ENCODE data around the gene ZCCHC8.

DNA sequence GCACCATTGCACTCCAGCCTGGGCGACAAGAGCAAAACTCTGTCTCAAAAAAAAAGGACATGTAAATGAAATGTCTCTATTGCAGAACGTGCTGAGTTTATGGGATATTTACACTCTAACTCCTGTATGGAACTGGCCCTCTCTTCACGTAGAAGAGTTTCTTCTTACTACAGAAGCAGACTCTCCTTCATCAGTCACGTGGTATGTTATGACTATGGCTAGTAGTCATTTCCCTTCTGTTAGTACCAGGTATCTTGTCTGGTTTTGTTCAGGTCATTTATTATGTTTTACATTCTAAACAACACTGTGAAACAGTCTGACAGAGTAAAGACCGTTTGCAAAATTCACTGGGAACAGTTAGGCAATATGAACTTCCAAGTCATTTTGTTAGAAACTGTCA lies 46.6 kb upstream of the ZCCHC8 start:
- TF ChIP-seq, protein P1, sequence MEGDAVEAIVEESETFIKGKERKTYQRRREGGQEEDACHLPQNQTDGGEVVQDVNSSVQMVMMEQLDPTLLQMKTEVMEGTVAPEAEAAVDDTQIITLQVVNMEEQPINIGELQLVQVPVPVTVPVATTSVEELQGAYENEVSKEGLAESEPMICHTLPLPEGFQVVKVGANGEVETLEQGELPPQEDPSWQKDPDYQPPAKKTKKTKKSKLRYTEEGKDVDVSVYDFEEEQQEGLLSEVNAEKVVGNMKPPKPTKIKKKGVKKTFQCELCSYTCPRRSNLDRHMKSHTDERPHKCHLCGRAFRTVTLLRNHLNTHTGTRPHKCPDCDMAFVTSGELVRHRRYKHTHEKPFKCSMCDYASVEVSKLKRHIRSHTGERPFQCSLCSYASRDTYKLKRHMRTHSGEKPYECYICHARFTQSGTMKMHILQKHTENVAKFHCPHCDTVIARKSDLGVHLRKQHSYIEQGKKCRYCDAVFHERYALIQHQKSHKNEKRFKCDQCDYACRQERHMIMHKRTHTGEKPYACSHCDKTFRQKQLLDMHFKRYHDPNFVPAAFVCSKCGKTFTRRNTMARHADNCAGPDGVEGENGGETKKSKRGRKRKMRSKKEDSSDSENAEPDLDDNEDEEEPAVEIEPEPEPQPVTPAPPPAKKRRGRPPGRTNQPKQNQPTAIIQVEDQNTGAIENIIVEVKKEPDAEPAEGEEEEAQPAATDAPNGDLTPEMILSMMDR (IDR thresholded peaks at IDR 0.05) = no peak
- no peak for TF ChIP-seq POLR2A (IDR thresholded peaks at IDR 0.05)
